HG03159 (cell line): ENCODE measurements around the gene WSCD2.

Source experiments
- ATAC-seq: cut with Tn5 transposase; IDR thresholded peaks from one replicate; pipeline ENCODE4 v1.9.1; 2021; ENCODE audit warnings: mild to moderate bottlenecking, moderate library complexity; ENCODE audit not compliant: unreplicated experiment

Gene WSCD2

GRCh38 chr12:108152170-108152538, 23.1 kb downstream of the WSCD2 start:
- no peak for ATAC-seq

- no peak for ATAC-seq
These were observed 27.6 kb downstream of the WSCD2 start for GRCh38 chr12:108156717-108157116.

- no peak for ATAC-seq
These were observed 28.9 kb downstream of the WSCD2 start for GRCh38 chr12:108157870-108158459.

- ATAC-seq, result no peak
These were observed 33.1 kb downstream of the WSCD2 start for GRCh38 chr12:108162207-108162606.

- ATAC-seq, result no peak
These were observed 37.4 kb downstream of the WSCD2 start for GRCh38 chr12:108166505-108166904.

- ATAC-seq, result no peak
These were observed 38.9 kb downstream of the WSCD2 start for GRCh38 chr12:108167974-108168373.

GRCh38 chr12:108169708-108170107, 40.6 kb downstream of the WSCD2 start:
- ATAC-seq, result no peak

- ATAC-seq, result no peak
These were observed 41.1 kb downstream of the WSCD2 start for GRCh38 chr12:108170164-108170563.

GRCh38 chr12:108172033-108172432, 42.9 kb downstream of the WSCD2 start:
- ATAC-seq, result no peak

GRCh38 chr12:108173160-108173559, 44.1 kb downstream of the WSCD2 start:
- no peak for ATAC-seq

GRCh38 chr12:108173892-108174291, 44.8 kb downstream of the WSCD2 start:
- ATAC-seq, result no peak

- no peak for ATAC-seq
These were observed 45.6 kb downstream of the WSCD2 start for GRCh38 chr12:108174641-108175040.

- no peak for ATAC-seq
These were observed 46.2 kb downstream of the WSCD2 start for GRCh38 chr12:108175310-108175709.

- no peak for ATAC-seq
These were observed 47.2 kb downstream of the WSCD2 start for GRCh38 chr12:108176292-108176691.

GRCh38 chr12:108177131-108177530, 48.0 kb downstream of the WSCD2 start:
- ATAC-seq, result no peak

GRCh38 chr12:108179305-108179704, 50.2 kb downstream of the WSCD2 start:
- no peak for ATAC-seq

- ATAC-seq, result no peak
These were observed 51.4 kb downstream of the WSCD2 start for GRCh38 chr12:108180255-108181094.

- ATAC-seq, result no peak
These were observed 52.0 kb downstream of the WSCD2 start for GRCh38 chr12:108181095-108181454.

- no peak for ATAC-seq
These were observed 53.0 kb downstream of the WSCD2 start for GRCh38 chr12:108182096-108182495.

GRCh38 chr12:108185002-108185401, 55.9 kb downstream of the WSCD2 start:
- no peak for ATAC-seq

- no peak for ATAC-seq
These were observed 58.7 kb downstream of the WSCD2 start for GRCh38 chr12:108187831-108188230.

- ATAC-seq, result no peak
These were observed 61.4 kb downstream of the WSCD2 start for GRCh38 chr12:108190529-108190928.

- no peak for ATAC-seq
These were observed 62.0 kb downstream of the WSCD2 start for GRCh38 chr12:108191086-108191485.
